ENCODE measurements around the gene HSPB1.
"Not testable (repeated sequence)": the region's sequence is repeated elsewhere in the genome, so short reads cannot be mapped to it uniquely, and the experiment has no call there.

The HSPB1 gene

DNA sequence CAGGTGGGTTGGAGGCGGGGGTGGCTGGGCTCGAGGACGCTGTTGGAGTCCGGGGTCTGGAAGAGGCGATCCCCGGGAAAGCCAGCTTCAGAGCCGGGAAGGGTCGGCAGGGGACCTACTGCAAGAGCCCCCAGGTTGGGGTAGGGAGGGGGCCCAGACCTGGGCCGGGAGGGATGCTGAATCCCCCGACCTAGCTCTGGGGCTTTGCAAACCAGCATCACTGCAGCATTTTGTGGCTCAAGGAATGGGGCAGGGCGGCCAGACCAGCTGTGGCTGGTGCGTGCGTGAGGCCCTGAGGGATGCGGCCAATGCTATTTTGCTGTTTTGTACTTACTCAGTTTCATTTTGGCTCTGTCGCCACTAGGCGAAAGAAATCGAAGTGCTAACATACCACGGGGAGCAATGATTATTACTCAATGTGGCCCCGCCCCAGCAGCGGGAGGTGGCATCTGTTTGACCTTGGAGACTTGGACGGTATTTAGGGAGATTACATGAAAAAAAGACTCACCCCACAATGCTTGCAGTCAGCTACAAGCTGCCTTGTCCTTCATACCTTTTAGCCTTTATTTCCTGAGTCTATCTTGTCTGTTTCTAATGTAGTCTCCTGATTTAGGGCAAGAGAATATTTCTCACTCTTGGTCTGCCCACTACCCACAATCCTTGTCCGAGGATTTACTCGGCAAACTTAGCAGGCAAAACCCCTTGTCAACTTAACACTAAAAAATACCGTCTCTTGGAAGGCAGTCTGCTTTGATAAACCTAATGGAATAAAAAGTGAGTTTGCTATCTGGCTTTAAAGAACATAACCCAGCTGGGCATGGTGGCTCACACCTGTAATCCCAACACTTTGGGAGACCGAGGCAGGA lies 16.2 kb downstream of the HSPB1 start:
- Mint-ChIP-seq H3K4me1 (ENCODE audit: low read depth in 2 of 2) (peaks cover 22 to 26% of the 10 kb centered on the region in 2 donors), H3K27me3 (no peaks in the 10 kb centered on the region), H3K27ac (peak overlapping the region; percentile 81 to 90), H3K4me3 (peak overlapping the region; percentile 92 to 97), H3K9me3 (no peaks in the 10 kb centered on the region), H3K36me3 (ENCODE audit: insufficient read depth) (peaks cover 20% of the 10 kb centered on the region)
- ATAC-seq (replicated peaks) (peak; percentile 53), DNase-seq (peak; percentile 56 to 61 (median 61))

- peak overlapping the region in 1 of 2 donors; percentile 44 for H3K27ac Mint-ChIP-seq
- peaks cover 60% of the 10 kb centered on the region for H3K36me3 Mint-ChIP-seq (ENCODE audit: insufficient read depth)
Observed at GRCh38 chr7:76325092-76325491, 22.6 kb downstream of the HSPB1 start.

GRCh38 chr7:76325811-76326210 lies 23.3 kb downstream of the HSPB1 start:
- H3K27me3 Mint-ChIP-seq = no peaks in the 10 kb centered on the region
- no peak for ATAC-seq (replicated peaks)
- peaks cover 67% of the 10 kb centered on the region for H3K36me3 Mint-ChIP-seq (ENCODE audit: insufficient read depth)
- H3K9me3 Mint-ChIP-seq = no peaks in the 10 kb centered on the region
- DNase-seq = no peak
- no peak overlapping the region for H3K27ac Mint-ChIP-seq
- H3K4me3 Mint-ChIP-seq = no peak overlapping the region
- peaks cover 11 to 30% of the 10 kb centered on the region in 2 donors for H3K4me1 Mint-ChIP-seq (ENCODE audit: low read depth in 2 of 2)

More at GRCh38 chr7:76325092-76325491, 22.6 kb downstream of the HSPB1 start:
- Mint-ChIP-seq H3K27me3 (no peaks in the 10 kb centered on the region), H3K9me3 (no peaks in the 10 kb centered on the region), H3K4me1 (ENCODE audit: low read depth in 2 of 2) (peaks cover 12 to 23% of the 10 kb centered on the region in 2 donors), H3K4me3 (no peak overlapping the region)
- no peak for ATAC-seq (replicated peaks)
- DNase-seq = no peak

DNA sequence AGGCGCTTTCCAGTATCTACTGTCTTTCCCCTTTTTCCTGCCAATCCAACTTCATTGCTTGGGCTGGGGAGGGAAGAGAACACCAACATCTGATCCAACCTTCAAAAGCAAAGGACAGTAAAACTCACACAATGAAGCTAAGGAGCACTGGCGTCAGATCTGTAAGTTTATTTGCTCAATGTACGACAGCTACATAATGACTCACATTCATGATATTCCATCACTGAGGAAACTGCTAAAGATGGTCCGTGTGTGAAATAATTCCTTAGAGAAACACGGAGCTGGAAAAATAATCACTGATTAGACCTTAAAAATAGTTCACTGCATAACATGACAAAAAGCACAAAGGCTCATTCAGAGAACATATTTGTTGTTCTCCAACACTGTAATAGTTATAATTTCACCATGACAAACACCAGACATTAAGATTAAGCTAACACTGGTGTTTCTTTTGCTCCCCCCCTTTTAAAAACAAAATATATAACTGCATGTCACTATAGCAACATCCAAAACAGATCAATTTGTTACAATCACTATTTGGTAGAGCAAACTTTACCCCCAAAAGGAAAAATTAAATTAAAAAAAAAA lies 24.3 kb downstream of the HSPB1 start:
- ATAC-seq (replicated peaks) = no peak
- DNase-seq = no peak
- H3K27ac Mint-ChIP-seq = no peak overlapping the region
- no peak overlapping the region for H3K4me3 Mint-ChIP-seq
- H3K27me3 Mint-ChIP-seq = no peaks in the 10 kb centered on the region
- peaks cover 71% of the 10 kb centered on the region for H3K36me3 Mint-ChIP-seq (ENCODE audit: insufficient read depth)
- peaks cover 12 to 34% of the 10 kb centered on the region in 2 donors for H3K4me1 Mint-ChIP-seq (ENCODE audit: low read depth in 2 of 2)
- no peaks in the 10 kb centered on the region for H3K9me3 Mint-ChIP-seq

DNA sequence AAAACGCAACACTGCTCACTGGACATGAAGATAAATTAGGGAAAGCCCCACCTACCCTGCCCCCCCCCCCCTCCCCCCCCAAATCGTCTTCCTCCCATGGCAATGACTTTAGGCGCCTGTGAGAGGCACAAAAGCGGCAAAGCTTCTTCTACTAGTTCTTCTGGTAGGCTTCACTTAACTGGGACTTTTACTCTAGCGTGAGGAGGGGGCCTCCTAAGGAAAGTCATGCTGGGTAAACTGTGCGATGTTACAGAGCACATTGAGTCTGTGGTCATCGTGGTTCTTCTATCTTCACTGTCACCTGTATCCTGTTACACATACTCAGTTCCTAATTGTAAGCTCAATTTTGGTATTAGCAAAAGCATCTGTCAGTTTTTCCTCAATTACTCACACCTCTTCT lies 25.1 kb downstream of the HSPB1 start:
- peaks cover 66% of the 10 kb centered on the region for H3K36me3 Mint-ChIP-seq (ENCODE audit: insufficient read depth)
- DNase-seq (no peak), ATAC-seq (replicated peaks) (no peak)
- no peaks in the 10 kb centered on the region for H3K27me3 Mint-ChIP-seq
- H3K4me3 Mint-ChIP-seq = no peak overlapping the region
- peak overlapping the region in 1 of 2 donors; percentile 51 for H3K27ac Mint-ChIP-seq
- peaks cover 12 to 40% of the 10 kb centered on the region in 2 donors for H3K4me1 Mint-ChIP-seq (ENCODE audit: low read depth in 2 of 2)
- no peaks in the 10 kb centered on the region for H3K9me3 Mint-ChIP-seq

DNA sequence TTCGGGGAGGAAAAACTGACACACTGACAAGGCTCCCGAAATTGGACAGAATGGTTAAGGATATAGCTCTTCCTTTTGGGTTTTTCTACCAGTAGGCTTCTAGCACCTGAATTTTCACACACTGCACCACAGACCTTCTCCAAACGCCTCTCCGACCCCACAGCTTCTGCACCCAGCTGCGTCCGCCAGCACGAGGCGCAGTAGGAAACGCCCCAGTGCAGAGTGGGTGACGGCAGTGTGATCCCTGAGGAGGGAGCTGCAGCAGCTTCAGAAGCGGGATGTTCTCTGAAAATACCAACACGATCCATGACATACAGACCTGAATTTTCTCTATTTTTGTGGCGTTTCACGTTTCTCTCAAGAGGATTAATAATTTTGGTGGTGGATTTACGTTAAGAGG lies 25.9 kb downstream of the HSPB1 start:
- peak overlapping the region; percentile 19 to 51 for H3K27ac Mint-ChIP-seq
- peaks cover 68% of the 10 kb centered on the region for H3K36me3 Mint-ChIP-seq (ENCODE audit: insufficient read depth)
- DNase-seq (no peak), ATAC-seq (replicated peaks) (no peak)
- H3K4me3 Mint-ChIP-seq = no peak overlapping the region
- H3K4me1 Mint-ChIP-seq (ENCODE audit: low read depth in 2 of 2) = peaks cover 14 to 42% of the 10 kb centered on the region in 2 donors
- H3K27me3 Mint-ChIP-seq = no peaks in the 10 kb centered on the region
- no peaks in the 10 kb centered on the region for H3K9me3 Mint-ChIP-seq

- ATAC-seq (replicated peaks) (no peak), DNase-seq (no peak)
- Mint-ChIP-seq H3K27ac (no peak overlapping the region), H3K4me1 (ENCODE audit: low read depth in 2 of 2) (peaks cover 19 to 51% of the 10 kb centered on the region in 2 donors), H3K27me3 (no peaks in the 10 kb centered on the region), H3K4me3 (no peak overlapping the region), H3K9me3 (no peaks in the 10 kb centered on the region), H3K36me3 (ENCODE audit: insufficient read depth) (peaks cover 75% of the 10 kb centered on the region)
Observed at GRCh38 chr7:76329479-76329878, 27.0 kb downstream of the HSPB1 start.

DNA sequence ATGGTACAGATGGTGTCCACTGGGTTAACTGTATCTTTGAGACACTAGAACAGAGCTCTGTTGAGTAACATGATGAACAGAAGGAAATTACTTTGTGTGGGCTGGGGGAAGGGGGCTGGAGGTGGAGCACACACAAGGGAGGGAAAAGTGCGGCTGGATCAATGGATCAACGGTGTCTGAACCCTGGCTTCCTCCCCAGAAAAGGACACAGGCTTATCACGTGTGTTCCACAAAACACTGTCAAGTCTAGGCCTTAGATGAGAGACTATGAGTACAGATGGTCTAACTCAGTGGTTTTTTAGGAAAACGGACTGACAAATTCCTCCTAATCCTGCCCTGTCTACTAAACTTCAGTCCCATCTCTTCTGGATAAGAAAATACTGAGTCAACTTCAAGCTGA lies 27.8 kb downstream of the HSPB1 start:
- Mint-ChIP-seq H3K4me1 (ENCODE audit: low read depth in 2 of 2) (peaks cover 17 to 51% of the 10 kb centered on the region in 2 donors), H3K36me3 (ENCODE audit: insufficient read depth) (peaks cover 75% of the 10 kb centered on the region), H3K4me3 (no peak overlapping the region), H3K9me3 (no peaks in the 10 kb centered on the region), H3K27me3 (no peaks in the 10 kb centered on the region), H3K27ac (no peak overlapping the region)
- ATAC-seq (replicated peaks) (no peak), DNase-seq (no peak)

DNA sequence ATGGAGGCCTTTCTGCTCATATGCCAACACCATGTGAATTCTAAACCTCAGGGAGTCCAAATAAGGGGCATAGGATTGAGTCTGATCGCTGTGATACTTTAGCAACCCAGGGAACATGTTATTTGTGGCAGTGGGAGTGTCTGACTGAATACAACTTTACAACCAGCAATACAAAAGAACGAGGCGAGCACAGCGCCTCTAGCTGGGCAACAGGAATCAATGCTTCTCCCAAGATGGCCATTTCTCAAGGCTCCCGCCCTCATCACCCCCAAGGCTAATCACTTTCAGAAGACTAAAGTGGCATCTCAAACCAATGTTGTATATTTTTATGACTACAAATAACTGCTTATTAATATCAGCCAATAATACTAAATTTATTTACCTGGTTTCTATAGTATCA lies 28.2 kb downstream of the HSPB1 start:
- Mint-ChIP-seq H3K27me3 (no peaks in the 10 kb centered on the region), H3K27ac (no peak overlapping the region)

DNA sequence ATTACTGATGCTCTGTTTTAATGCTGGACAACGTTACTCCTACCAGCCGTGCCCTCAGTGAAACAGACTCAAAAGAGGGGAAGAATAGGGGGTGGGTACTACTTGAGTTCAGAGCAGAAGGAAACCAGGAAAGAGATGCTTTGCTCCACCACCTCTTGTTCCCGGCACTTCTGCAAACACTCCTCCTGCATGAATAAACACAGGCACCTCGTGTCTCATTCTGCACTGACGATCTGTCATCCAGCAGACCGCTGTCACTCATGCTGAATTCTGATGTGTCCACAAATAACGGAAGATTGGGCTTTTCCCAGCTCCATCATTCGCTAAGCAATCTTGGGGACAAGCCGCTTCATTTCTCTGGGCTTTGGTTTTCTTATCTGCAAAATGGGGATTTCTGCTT lies 29.6 kb downstream of the HSPB1 start:
- no peak overlapping the region for H3K4me3 Mint-ChIP-seq
- no peak for ATAC-seq (replicated peaks)
- peak overlapping the region in 1 of 2 donors; percentile 41 for H3K27ac Mint-ChIP-seq
- H3K27me3 Mint-ChIP-seq = no peaks in the 10 kb centered on the region
- no peaks in the 10 kb centered on the region for H3K9me3 Mint-ChIP-seq
- H3K4me1 Mint-ChIP-seq (ENCODE audit: low read depth in 2 of 2) = peaks cover 21 to 53% of the 10 kb centered on the region in 2 donors
- peaks cover 68% of the 10 kb centered on the region for H3K36me3 Mint-ChIP-seq (ENCODE audit: insufficient read depth)
- no peak for DNase-seq

More for the DNA sequence above, 28.2 kb downstream of the HSPB1 start:
- no peaks in the 10 kb centered on the region for H3K9me3 Mint-ChIP-seq
- H3K4me1 Mint-ChIP-seq (ENCODE audit: low read depth in 2 of 2) = peaks cover 17 to 51% of the 10 kb centered on the region in 2 donors
- no peak for ATAC-seq (replicated peaks)
- peaks cover 72% of the 10 kb centered on the region for H3K36me3 Mint-ChIP-seq (ENCODE audit: insufficient read depth)
- no peak overlapping the region for H3K4me3 Mint-ChIP-seq
- DNase-seq = no peak

GRCh38 chr7:76333511-76334101 lies 31.1 kb downstream of the HSPB1 start:
- Mint-ChIP-seq H3K4me3 (no peak overlapping the region), H3K27me3 (no peaks in the 10 kb centered on the region), H3K27ac (peak overlapping the region; percentile 59 to 75), H3K4me1 (ENCODE audit: low read depth in 2 of 2) (peaks cover 25 to 60% of the 10 kb centered on the region in 2 donors), H3K9me3 (no peaks in the 10 kb centered on the region), H3K36me3 (ENCODE audit: insufficient read depth) (peaks cover 60% of the 10 kb centered on the region)
- DNase-seq (no peak), ATAC-seq (replicated peaks) (no peak)

GRCh38 chr7:76334320-76334967 lies 32.0 kb downstream of the HSPB1 start:
- ATAC-seq (replicated peaks) = no peak
- H3K27ac Mint-ChIP-seq = peak overlapping the region in 1 of 2 donors; percentile 75
- H3K9me3 Mint-ChIP-seq = no peaks in the 10 kb centered on the region
- H3K27me3 Mint-ChIP-seq = no peaks in the 10 kb centered on the region
- DNase-seq = no peak
- H3K36me3 Mint-ChIP-seq (ENCODE audit: insufficient read depth) = peaks cover 51% of the 10 kb centered on the region
- peaks cover 23 to 60% of the 10 kb centered on the region in 2 donors for H3K4me1 Mint-ChIP-seq (ENCODE audit: low read depth in 2 of 2)
- H3K4me3 Mint-ChIP-seq = no peak overlapping the region

GRCh38 chr7:76335417-76335816 lies 32.9 kb downstream of the HSPB1 start:
- not testable (repeated sequence) for H3K27ac Mint-ChIP-seq; H3K27me3 Mint-ChIP-seq; ATAC-seq (replicated peaks); H3K9me3 Mint-ChIP-seq; H3K4me3 Mint-ChIP-seq; DNase-seq
- peaks cover 45% of the 10 kb centered on the region for H3K36me3 Mint-ChIP-seq (ENCODE audit: insufficient read depth)
- H3K4me1 Mint-ChIP-seq (ENCODE audit: low read depth in 2 of 2) = peaks cover 17 to 57% of the 10 kb centered on the region in 2 donors

All from effector memory CD8-positive, alpha-beta T cell (primary cell).